ENCODE data around the gene GABRA1.

GABRA1 gene

GRCh38 chr5:161847941-161848391, at the start of gene GABRA1:
Gene GABRA1, plus strand, starts transcription at chr5:161848120. Its CDS starts 2,691 bp downstream, at chr5:161850811.
- DNase-seq = no peak

GRCh38 chr5:161799316-161799715, 48.6 kb upstream of the GABRA1 start:
- no peak for DNase-seq

GRCh38 chr5:161804263-161804662, 43.7 kb upstream of the GABRA1 start:
- DNase-seq = no peak

- DNase-seq = no peak
These were observed 1.2 kb upstream of the GABRA1 start for GRCh38 chr5:161846746-161847145.

GRCh38 chr5:161847447-161847846, 473 bp upstream of the GABRA1 start:
- no peak for DNase-seq

GRCh38 chr5:161850491-161850890, 2.6 kb downstream of the GABRA1 start:
- no peak for DNase-seq

- DNase-seq = no peak
These were observed 3.9 kb downstream of the GABRA1 start for GRCh38 chr5:161851691-161852299.

- DNase-seq = no peak
These were observed 9.4 kb downstream of the GABRA1 start for GRCh38 chr5:161857358-161857757.

GRCh38 chr5:161863259-161863658, 15.3 kb downstream of the GABRA1 start:
- no peak for DNase-seq

GRCh38 chr5:161863811-161864210, 15.9 kb downstream of the GABRA1 start:
- no peak for DNase-seq

GRCh38 chr5:161865510-161865909, 17.6 kb downstream of the GABRA1 start:
- no peak for DNase-seq

- DNase-seq = no peak
These were observed 42.1 kb downstream of the GABRA1 start for GRCh38 chr5:161889971-161890370.

- no peak for DNase-seq
These were observed 47.6 kb downstream of the GABRA1 start for GRCh38 chr5:161895514-161895913.

- DNase-seq = no peak
These were observed 49.1 kb downstream of the GABRA1 start for GRCh38 chr5:161897033-161897432.

- no peak for DNase-seq
These were observed 51.7 kb downstream of the GABRA1 start for GRCh38 chr5:161899590-161899989.

- DNase-seq = no peak
These were observed 53.1 kb downstream of the GABRA1 start for GRCh38 chr5:161900981-161901380.

- DNase-seq = no peak
These were observed 73.9 kb downstream of the GABRA1 start for GRCh38 chr5:161921781-161922180.

- no peak for DNase-seq
These were observed 76.3 kb downstream of the GABRA1 start for GRCh38 chr5:161924270-161924669.

GRCh38 chr5:161925960-161926359, 78.0 kb downstream of the GABRA1 start:
- DNase-seq = no peak

GRCh38 chr5:161934486-161934885, 86.6 kb downstream of the GABRA1 start:
- no peak for DNase-seq

- no peak for DNase-seq
These were observed 97.1 kb downstream of the GABRA1 start for GRCh38 chr5:161944974-161945373.

- DNase-seq = no peak
These were observed 99.0 kb downstream of the GABRA1 start for GRCh38 chr5:161946911-161947310.
